Calu3 (cell line): ENCODE results near the gene GDPD2. TPM values are rescaled to one million over a fixed set of nuclear protein-coding genes. Genes with fewer than 3 reads are reported as not detected.

Experiments used
- BruUV-seq: library from RNA; stranded (reverse); fragments of 400-500 nt; replicated peaks from 2 replicates; lab custom pipeline; 2021; lab: Mats Ljungman, UMichigan
- CTCF ChIA-PET: fragments of 300-600 bp; sonication (Branson Sonifier 250); formaldehyde crosslinking; loops from one replicate; lab custom pipeline; 2022; ENCODE audit warnings: antibody characterized with exemption; lab: Charles Lee
- DNase-seq: peaks from one replicate; pipeline ENCODE4 v3.0.0; 2022
- H3K27ac Mint-ChIP-seq: one replicate; pipeline ENCODE4 v1.8.0; 2022; ENCODE audit warnings: mixed read lengths; ENCODE audit not compliant: unreplicated experiment
- H3K27me3 Mint-ChIP-seq: one replicate; pipeline ENCODE4 v1.8.0; 2022; ENCODE audit warnings: mixed read lengths; ENCODE audit not compliant: unreplicated experiment
- H3K36me3 Mint-ChIP-seq: one replicate; pipeline ENCODE4 v1.8.0; 2022; ENCODE audit warnings: mild to moderate bottlenecking, moderate library complexity, mixed read lengths; ENCODE audit not compliant: insufficient read depth, unreplicated experiment
- H3K4me1 Mint-ChIP-seq: one replicate; pipeline ENCODE4 v1.8.0; 2022; ENCODE audit warnings: mild to moderate bottlenecking, low read depth, mixed read lengths; ENCODE audit not compliant: unreplicated experiment
- H3K4me3 Mint-ChIP-seq: one replicate; pipeline ENCODE4 v1.8.0; 2022; ENCODE audit warnings: mild to moderate bottlenecking, low read depth, moderate library complexity, mixed read lengths; ENCODE audit not compliant: unreplicated experiment
- H3K9me3 Mint-ChIP-seq: one replicate; pipeline ENCODE4 v1.8.0; 2022; ENCODE audit warnings: low read depth, mixed read lengths; ENCODE audit not compliant: unreplicated experiment
- intact Hi-C: fragments of 100-400 bp; cut with micrococcal nuclease; formaldehyde crosslinking; loops from one replicate; pipeline ENCODE4 v1.10.0; 2022; ENCODE audit not compliant: unreplicated experiment
- total RNA-seq: library from RNA; stranded (reverse); gene quantifications from 2 replicates; pipeline ENCODE4 v1.2.3, GENCODE V29; 2022
- TF ChIP-seq, protein P1 (sequence below): fragments of 200-600 bp; IDR thresholded peaks from one replicate; pipeline ENCODE4 v1.8.0; 2022; ENCODE audit warnings: antibody characterized with exemption; ENCODE audit not compliant: unreplicated experiment

Gene GDPD2
- total RNA-seq, 1 experiment from 2014 or later, result not detected

DNA sequence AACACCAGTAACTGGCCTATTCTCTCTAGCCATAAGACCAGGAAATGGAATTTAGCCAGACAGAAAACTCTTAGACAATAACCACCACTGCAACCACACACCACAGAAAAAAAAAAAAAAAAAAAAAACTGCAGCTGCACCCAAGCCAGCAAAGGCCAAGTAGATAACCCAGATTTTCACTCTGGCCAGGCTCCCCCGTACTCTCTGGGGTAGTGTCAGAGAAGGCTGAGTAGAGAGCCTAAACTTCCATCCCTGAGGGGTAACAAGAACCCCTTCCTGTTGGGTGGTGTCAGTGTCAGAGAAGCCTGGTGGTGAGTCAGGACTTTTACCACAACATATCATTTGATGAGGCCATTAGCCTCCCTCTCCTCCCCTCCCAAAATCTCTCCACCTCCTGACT is 15.9 kb downstream of the GDPD2 start:
- Mint-ChIP-seq H3K27me3 (peaks cover 53% of the 10 kb centered on the region), H3K4me1 (peaks cover 8% of the 10 kb centered on the region), H3K4me3 (no peak overlapping the region), H3K36me3 (peaks cover 13% of the 10 kb centered on the region), H3K27ac (no peak overlapping the region), H3K9me3 (no peaks in the 10 kb centered on the region)
- DNase-seq, result no peak
- intact Hi-C loops, result no loop called here
- TF ChIP-seq, protein P1, sequence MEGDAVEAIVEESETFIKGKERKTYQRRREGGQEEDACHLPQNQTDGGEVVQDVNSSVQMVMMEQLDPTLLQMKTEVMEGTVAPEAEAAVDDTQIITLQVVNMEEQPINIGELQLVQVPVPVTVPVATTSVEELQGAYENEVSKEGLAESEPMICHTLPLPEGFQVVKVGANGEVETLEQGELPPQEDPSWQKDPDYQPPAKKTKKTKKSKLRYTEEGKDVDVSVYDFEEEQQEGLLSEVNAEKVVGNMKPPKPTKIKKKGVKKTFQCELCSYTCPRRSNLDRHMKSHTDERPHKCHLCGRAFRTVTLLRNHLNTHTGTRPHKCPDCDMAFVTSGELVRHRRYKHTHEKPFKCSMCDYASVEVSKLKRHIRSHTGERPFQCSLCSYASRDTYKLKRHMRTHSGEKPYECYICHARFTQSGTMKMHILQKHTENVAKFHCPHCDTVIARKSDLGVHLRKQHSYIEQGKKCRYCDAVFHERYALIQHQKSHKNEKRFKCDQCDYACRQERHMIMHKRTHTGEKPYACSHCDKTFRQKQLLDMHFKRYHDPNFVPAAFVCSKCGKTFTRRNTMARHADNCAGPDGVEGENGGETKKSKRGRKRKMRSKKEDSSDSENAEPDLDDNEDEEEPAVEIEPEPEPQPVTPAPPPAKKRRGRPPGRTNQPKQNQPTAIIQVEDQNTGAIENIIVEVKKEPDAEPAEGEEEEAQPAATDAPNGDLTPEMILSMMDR, result no peak
- CTCF ChIA-PET, result no interaction called here
- BruUV-seq, result no TSS peak

DNA sequence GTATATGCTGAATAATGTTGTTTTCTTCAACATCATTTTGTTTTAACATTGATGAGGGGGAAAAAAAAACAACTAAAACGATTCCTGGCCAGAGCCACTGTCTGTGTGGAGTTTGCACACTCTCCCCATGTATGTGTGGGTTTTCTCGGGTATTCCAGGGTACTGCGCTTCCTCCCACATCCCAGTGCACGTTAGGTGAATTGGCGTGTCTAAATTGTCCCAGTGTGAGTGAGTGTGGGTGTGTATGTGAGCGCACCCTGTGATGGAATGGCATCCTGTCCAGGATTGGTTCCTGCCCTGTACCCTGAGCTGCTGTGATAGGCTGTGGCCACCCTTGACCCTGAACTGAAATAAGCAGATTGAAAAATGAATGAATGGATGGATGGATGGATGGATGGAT is 19.1 kb downstream of the GDPD2 start:
- intact Hi-C loops, result no loop called here
- DNase-seq, result no peak

DNA sequence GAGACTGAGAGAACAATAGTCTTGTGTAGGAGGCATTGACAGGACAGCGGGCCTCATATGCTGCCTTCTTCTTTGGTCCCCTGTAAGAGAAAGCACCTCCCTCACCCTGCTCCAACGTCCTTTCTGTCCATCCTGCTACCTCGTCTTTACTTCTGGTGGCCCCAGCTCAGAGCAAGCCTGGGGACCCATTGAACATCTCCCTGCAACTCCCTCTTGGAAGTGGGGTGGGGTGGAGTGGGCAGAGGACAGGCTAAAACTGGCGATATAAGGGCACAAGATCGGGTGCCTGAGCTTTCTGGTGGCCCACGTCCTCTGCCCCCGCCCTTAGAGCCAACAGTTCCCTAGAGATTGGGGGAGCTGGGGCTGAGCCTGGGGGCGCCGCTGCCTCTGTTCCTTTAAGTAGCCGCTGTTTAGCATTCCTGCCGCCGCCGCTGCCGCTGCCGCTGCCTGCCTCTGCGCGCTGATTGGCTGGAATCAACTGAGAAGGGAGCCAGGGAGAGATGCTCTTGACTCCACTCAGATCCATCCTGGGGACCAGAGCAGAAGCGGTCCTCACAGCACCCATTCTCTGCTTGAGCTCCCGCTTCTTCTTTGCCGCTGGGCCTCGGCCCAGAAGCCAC is 21.3 kb downstream of the GDPD2 start, which contains the start of gene DLG3:
TSS of gene DLG3 (plus strand) at position 510 of the 620 bp plus-strand sequence. CDS start 367 bp downstream, outside the sequence.
- Mint-ChIP-seq H3K9me3 (no peaks in the 10 kb centered on the region), H3K4me1 (no peaks in the 10 kb centered on the region), H3K27me3 (peaks cover 74% of the 10 kb centered on the region), H3K4me3 (no peak within 1 kb of the TSS), H3K27ac (no peak within 1 kb of the TSS), H3K36me3 (no peaks in the 10 kb centered on the region)
- intact Hi-C loops, result no loop called here
- TF ChIP-seq, protein P1, result no peak
- peak; percentile 48 for DNase-seq
- BruUV-seq, result no TSS peak
- CTCF ChIA-PET, result no interaction called here

More for the DNA sequence above, 19.1 kb downstream of the GDPD2 start:
- Mint-ChIP-seq H3K4me1 (no peaks in the 10 kb centered on the region), H3K27me3 (peaks cover 80% of the 10 kb centered on the region), H3K9me3 (no peaks in the 10 kb centered on the region), H3K4me3 (no peak overlapping the region), H3K27ac (no peak overlapping the region), H3K36me3 (no peaks in the 10 kb centered on the region)
- TF ChIP-seq, protein P1, result no peak
- CTCF ChIA-PET, result no interaction called here
- BruUV-seq, result no TSS peak

DNA sequence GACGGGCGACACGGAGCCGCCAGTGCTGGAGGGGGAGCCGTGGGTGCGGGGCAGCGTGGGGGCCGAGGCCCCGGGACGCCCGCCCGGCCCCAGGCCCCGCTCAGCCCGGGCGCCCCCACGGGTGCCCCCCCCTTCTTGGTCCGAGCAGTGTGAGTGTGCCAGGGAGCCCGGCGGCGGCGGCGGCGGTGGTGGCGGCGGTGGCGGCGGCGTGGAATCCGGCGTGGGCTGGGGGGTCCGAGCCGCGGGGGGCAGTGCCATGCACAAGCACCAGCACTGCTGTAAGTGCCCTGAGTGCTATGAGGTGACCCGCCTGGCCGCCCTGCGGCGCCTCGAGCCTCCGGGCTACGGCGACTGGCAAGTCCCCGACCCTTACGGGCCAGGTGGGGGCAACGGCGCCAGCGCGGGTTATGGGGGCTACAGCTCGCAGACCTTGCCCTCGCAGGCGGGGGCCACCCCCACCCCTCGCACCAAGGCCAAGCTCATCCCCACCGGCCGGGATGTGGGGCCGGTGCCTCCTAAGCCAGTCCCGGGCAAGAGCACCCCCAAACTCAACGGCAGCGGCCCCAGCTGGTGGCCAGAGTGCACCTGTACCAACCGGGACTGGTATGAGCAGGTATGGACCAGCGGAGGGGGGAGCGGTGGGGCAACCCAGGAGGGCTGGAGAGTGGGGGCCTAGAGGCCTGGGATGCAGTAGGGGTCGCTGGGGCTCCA is 22.0 kb downstream of the GDPD2 start:
- H3K4me3 Mint-ChIP-seq, result no peak overlapping the region

More for the DNA sequence above, 22.0 kb downstream of the GDPD2 start:
- CTCF ChIA-PET, result no interaction called here
- no peak for DNase-seq
- Mint-ChIP-seq H3K27ac (no peak overlapping the region), H3K36me3 (no peaks in the 10 kb centered on the region), H3K27me3 (peaks cover 69% of the 10 kb centered on the region), H3K4me1 (no peaks in the 10 kb centered on the region), H3K9me3 (no peaks in the 10 kb centered on the region)
- BruUV-seq, result no TSS peak
- intact Hi-C loops, result no loop called here
- TF ChIP-seq, protein P1, result no peak
